Lung (tissue), 12 donors: ENCODE results near the gene CAAP1. TPM values are rescaled to one million over a fixed set of nuclear protein-coding genes. Genes with fewer than 3 reads are reported as not detected.
A peak's percentile ranks its signal among the peaks of the same experiment; 100 is the strongest.
"Not testable (repeated sequence)": the region's sequence is repeated elsewhere in the genome, so short reads cannot be mapped to it uniquely, and the experiment has no call there.

Source experiments
- ATAC-seq: fragments of 200-7000 bp; cut with Tn5 transposase; one replicate; pipeline ENCODE4 v1.9.1; 2020; ENCODE audit warnings: moderate number of reproducible peaks; ENCODE audit not compliant: insufficient read depth, low FRiP score
- DNase-seq, 3 donors: peaks; one replicate each; pipeline ENCODE4 v3.0.0-alpha.2; 2013 to 2017
- H3K27ac ChIP-seq, 2 donors: one replicate each; pipeline ENCODE4 v1.5.1; 2013; ENCODE audit warnings: mild to moderate bottlenecking in 2 of 2, moderate library complexity in 2 of 2, control low read depth in 1 of 2, inconsistent platforms in 1 of 2, low read depth in 1 of 2, low read length in 1 of 2
- H3K27me3 ChIP-seq, 3 donors: one replicate each; pipeline ENCODE4 v1.5.1; 2013; ENCODE audit warnings: low read length in 2 of 3; ENCODE audit not compliant: control insufficient read depth in 3 of 3, insufficient read depth in 3 of 3
- H3K36me3 ChIP-seq, 4 donors: one replicate each; pipeline ENCODE4 v1.5.1; 2013; ENCODE audit warnings: low read length in 4 of 4, mild to moderate bottlenecking in 1 of 4, moderate library complexity in 1 of 4; ENCODE audit not compliant: control insufficient read depth in 4 of 4, insufficient read depth in 4 of 4
- H3K4me1 ChIP-seq, 5 donors: one replicate each; pipeline ENCODE4 v1.5.1; 2013; ENCODE audit warnings: low read length in 5 of 5, mild to moderate bottlenecking in 2 of 5, moderate library complexity in 1 of 5; ENCODE audit not compliant: control insufficient read depth in 5 of 5, insufficient read depth in 5 of 5
- H3K4me3 ChIP-seq: one replicate; pipeline ENCODE4 v1.5.1; 2013; ENCODE audit warnings: mild to moderate bottlenecking, control low read depth, moderate library complexity
- H3K9ac ChIP-seq, 2 donors: one replicate each; pipeline ENCODE4 v1.5.1; 2013; ENCODE audit warnings: low read length in 2 of 2, control low read depth in 1 of 2; ENCODE audit not compliant: insufficient read depth in 1 of 2
- H3K9me3 ChIP-seq, 4 donors: one replicate each; pipeline ENCODE4 v1.5.1; 2013; ENCODE audit warnings: low read length in 3 of 4, mild to moderate bottlenecking in 1 of 4, moderate library complexity in 1 of 4; ENCODE audit not compliant: control insufficient read depth in 4 of 4, insufficient read depth in 3 of 4
- WGBS, 2 donors: extraction: QIAGEN DNeasy Blood & Tissue Kit; methylation state at CpG; one replicate each; pipeline ENCODE4 v1.1.7; 2013; 5-methylcytosine and 5-hydroxymethylcytosine counted together
- polyA plus RNA-seq, 2 donors: library from polyadenylated mRNA; stranded (reverse); fragments of 200-250 nt; gene quantifications; one replicate each; pipeline ENCODE4 v1.2.1, GENCODE V29; 2013
- total RNA-seq, 2 donors: library from RNA; depleted of rRNA in 1 of 2; stranded (reverse); fragments of >200 nt in 1 of 2; gene quantifications; one replicate each; pipeline ENCODE4 v1.2.1, GENCODE V29; 2014 to 2021
- TF ChIP-seq, protein P1 (sequence below): IDR thresholded peaks from 2 replicates; pipeline ENCODE4 v1.5.1; 2012; ENCODE audit warnings: mild to moderate bottlenecking; ENCODE audit errors: control extremely low read depth, extremely low read depth
- donor health status: control.
- donor health status: control.
- donor health status: Bipolar disorder and iron deficiency.
- donor health status: healthy.
- donor health status: DM: yes; HTN: yes; CAD: no.

Gene CAAP1
- total and polyA plus RNA-seq, 4 donors, result 10.0 to 28.5 (median 11.5) TPM

DNA sequence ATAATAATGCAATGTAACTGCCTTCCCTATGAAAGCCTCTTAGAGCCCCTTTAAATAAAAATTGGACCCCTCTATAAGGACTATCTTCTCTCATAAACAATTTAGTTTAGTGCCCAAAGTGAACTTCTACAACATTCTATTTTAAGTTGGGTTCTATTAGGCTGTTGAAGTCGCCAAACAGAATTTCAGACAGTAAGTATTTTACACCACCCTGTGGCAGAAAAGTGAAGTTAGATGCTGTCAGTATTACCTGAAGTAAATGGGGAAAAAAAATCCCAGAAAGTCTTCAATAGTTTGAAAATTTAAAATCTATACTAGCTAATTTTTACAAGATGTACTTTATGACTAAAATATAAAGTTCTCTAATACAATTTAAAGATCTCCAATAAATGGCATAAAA lies 29.5 kb downstream of the CAAP1 start:
- no peak for ATAC-seq
- WGBS, 2 donors, result 57 to 65% methylated on average over 1 of the region's 1 CpG
- Histone ChIP-seq H3K4me3 (no peak overlapping the region), H3K36me3 (peaks cover 0 to 8% (median 7%) of the 10 kb centered on the region in 4 donors), H3K9ac (no peak overlapping the region), H3K27me3 (no peaks in the 10 kb centered on the region), H3K27ac (no peak overlapping the region), H3K4me1 (no peaks in the 10 kb centered on the region), H3K9me3 (no peaks in the 10 kb centered on the region)
- TF ChIP-seq, protein P1, sequence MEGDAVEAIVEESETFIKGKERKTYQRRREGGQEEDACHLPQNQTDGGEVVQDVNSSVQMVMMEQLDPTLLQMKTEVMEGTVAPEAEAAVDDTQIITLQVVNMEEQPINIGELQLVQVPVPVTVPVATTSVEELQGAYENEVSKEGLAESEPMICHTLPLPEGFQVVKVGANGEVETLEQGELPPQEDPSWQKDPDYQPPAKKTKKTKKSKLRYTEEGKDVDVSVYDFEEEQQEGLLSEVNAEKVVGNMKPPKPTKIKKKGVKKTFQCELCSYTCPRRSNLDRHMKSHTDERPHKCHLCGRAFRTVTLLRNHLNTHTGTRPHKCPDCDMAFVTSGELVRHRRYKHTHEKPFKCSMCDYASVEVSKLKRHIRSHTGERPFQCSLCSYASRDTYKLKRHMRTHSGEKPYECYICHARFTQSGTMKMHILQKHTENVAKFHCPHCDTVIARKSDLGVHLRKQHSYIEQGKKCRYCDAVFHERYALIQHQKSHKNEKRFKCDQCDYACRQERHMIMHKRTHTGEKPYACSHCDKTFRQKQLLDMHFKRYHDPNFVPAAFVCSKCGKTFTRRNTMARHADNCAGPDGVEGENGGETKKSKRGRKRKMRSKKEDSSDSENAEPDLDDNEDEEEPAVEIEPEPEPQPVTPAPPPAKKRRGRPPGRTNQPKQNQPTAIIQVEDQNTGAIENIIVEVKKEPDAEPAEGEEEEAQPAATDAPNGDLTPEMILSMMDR, result no peak
- peak in 2 of 3 donors; percentile 5 to 22 for DNase-seq

DNA sequence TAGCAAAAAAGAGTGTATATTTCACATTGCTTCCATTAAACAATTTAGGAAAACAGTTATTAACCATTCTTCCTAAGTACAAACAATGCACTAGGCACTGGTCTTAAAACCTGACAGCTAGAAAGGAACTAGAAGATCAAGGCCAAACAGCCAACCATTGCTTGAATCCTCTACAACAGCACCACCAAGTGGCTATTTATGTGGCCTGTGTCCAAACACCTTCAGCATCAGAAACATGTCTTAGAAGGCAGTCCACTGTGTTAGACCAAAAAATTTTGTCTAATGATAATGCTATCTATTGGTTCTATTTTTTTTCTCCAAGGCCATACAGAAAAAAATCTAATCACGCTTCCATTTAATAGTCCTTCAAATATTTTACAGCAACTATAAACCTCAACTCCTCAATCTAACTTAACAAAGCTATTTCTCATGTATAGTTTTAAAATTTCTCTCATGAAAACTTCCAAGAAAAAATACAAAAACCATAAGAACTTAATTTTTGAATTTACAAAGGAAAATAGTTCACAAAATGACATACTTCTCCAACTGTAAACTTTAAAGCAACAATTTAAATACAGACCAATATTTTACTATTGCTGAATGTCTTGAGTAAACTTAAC lies 36.1 kb downstream of the CAAP1 start:
- DNase-seq, result peak in 2 of 3 donors; percentile 21 to 32
- H3K27me3 ChIP-seq, result no peaks in the 10 kb centered on the region
- TF ChIP-seq, protein P1, result no peak
- ATAC-seq, result no peak
- H3K36me3 ChIP-seq, result peaks cover 2 to 19% (median 14%) of the 10 kb centered on the region in 4 donors
- H3K4me1 ChIP-seq, result peaks cover 0 to 3% (median 0%) of the 10 kb centered on the region in 5 donors
- no peak overlapping the region for H3K4me3 ChIP-seq
- H3K9ac ChIP-seq, result no peak overlapping the region
- no peak overlapping the region for H3K27ac ChIP-seq
- WGBS, 2 donors, result 94 to 100% methylated on average over 1 of the region's 1 CpG
- no peaks in the 10 kb centered on the region for H3K9me3 ChIP-seq

DNA sequence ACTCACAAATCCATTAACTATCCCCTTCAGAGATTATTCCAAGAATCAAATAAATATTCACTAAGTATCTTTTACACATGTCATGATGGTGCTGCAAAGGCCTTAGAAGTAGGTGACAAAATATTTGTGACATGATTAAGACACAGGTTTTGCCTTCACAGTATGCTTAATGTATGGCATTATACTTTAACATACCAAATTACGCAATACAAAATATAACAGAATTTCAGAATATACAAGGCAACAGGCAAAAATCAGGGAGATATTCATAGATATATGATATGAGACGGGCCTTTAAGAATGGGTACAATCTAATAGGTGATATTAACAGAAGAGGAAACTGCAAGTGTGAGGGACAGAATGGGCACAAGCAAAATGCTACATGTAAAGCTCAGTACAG lies 41.6 kb downstream of the CAAP1 start:
- TF ChIP-seq, protein P1, result no peak
- H3K4me3 ChIP-seq, result no peak overlapping the region
- H3K27ac ChIP-seq, result no peak overlapping the region
- no peak overlapping the region for H3K9ac ChIP-seq
- H3K27me3 ChIP-seq, result no peaks in the 10 kb centered on the region
- 93 to 97% methylated on average over 2 of the region's 2 CpGs for WGBS, 2 donors
- H3K4me1 ChIP-seq, result peaks cover 0 to 3% (median 0%) of the 10 kb centered on the region in 5 donors
- peaks cover 4 to 12% (median 8%) of the 10 kb centered on the region in 4 donors for H3K36me3 ChIP-seq
- DNase-seq (no peak), ATAC-seq (no peak)
- no peaks in the 10 kb centered on the region for H3K9me3 ChIP-seq

DNA sequence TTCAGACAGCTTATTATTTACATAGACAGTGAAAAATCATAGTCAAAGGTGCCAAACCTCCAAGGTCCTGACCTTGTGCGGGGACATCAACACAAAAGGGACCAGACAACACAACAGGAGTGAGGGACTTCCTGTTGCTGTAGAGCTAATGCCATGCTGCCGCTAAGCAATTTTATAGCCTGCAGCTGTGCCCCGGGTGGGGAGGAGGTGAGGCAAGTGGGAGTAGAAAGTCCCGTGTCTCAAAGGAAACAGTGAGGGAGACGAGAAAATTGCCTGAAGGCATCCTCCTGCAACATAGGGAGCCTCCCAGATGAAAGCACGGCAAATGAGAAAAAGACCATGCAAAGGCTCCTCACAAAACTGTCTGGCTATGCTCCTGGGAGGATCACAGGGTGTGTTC lies 58.8 kb downstream of the CAAP1 start:
- Histone ChIP-seq H3K27me3 (no peaks in the 10 kb centered on the region), H3K36me3 (no peaks in the 10 kb centered on the region), H3K4me1 (no peaks in the 10 kb centered on the region), H3K27ac (no peak overlapping the region), H3K9me3 (no peaks in the 10 kb centered on the region), H3K9ac (no peak overlapping the region), H3K4me3 (no peak overlapping the region)
- no peak for ATAC-seq
- WGBS, 2 donors, result 31 to 51% methylated on average over 6 of the region's 6 CpGs
- peak in 1 of 3 donors; percentile 2 for DNase-seq
- TF ChIP-seq, protein P1, result no peak

DNA sequence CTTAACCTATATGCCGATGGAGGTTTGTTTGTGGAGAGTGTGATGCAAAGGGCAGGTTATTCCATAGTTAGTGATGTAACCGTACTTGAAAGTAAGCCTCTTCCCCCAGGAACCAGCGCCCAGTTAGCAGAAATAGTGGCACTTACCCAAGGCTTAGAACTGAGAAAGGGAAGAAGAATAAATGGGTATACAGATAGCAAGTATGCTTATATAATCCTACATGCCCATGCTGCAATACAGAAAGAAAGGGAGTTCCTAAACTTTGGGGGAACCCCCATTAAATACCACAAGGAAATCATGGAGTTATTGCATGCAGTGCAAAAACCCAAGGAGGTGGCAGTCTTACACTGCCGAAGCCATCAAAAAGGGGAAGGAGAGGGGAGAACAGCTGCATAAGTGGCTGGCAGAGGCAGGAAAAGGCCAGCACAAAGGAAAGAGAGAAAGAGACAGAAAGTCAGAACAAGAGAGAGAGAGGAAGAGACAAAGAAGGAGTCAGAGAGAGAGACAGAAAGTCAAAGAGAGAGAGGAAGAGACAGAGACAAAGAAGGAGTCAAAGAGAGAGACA lies 64.1 kb downstream of the CAAP1 start:
- H3K9ac ChIP-seq, H3K27me3 ChIP-seq, ATAC-seq, H3K27ac ChIP-seq, H3K4me3 ChIP-seq, H3K9me3 ChIP-seq, H3K36me3 ChIP-seq, DNase-seq, H3K4me1 ChIP-seq: not testable (repeated sequence)
- WGBS, 2 donors, result 44 to 76% methylated on average over 4 of the region's 4 CpGs
